Activated gamma-delta T cell (primary cell): Measurements from ENCODE around the gene RSPH1.
A peak's percentile ranks its signal among the peaks of the same experiment; 100 is the strongest.

Experiments used
- DNase-seq: peaks from one replicate; lab custom pipeline; 2025; lab: John Stamatoyannopoulos, UW

RSPH1 gene

GRCh38 chr21:42532466-42533181 lies 36.6 kb upstream of the RSPH1 start:
- DNase-seq: no peak

DNA sequence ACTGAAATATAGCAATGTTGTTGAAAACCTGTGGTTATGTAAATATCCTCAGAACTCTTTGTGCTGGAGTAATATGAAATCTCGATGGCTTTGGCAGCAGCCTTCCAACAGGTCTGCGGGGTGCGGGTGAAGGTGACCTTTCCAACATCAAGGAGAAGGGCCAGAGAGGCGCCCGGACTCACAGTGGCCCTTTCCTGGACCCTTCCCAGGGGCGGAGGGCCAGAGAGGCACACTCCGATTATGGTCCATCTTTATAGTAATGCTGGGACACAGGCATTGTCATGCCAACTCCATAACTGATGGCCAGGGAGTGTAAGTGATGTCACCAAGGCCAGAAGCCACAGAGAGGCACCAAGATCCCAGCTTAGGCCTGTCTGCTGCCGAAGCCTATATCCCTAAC lies 35.7 kb upstream of the RSPH1 start:
- no peak for DNase-seq

DNA sequence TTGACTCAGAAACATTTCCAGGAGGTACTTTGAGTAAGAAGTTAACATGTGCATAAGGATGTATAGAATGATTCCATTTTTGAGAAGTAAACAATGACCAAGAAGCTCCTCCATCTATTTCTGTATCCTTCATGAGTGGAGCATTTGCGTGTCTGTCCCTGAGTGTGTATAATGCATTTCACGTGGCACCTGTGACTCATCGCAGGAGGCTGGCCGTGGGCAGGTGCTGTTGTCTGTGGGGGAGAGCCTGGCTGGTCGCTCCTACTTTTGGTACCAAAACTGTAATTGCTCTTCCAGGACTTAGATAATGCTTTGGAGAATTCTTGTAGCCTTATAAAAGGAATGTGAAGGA lies 34.1 kb upstream of the RSPH1 start:
- DNase-seq: no peak

GRCh38 chr21:42527489-42528158 lies 31.6 kb upstream of the RSPH1 start:
- no peak for DNase-seq

DNA sequence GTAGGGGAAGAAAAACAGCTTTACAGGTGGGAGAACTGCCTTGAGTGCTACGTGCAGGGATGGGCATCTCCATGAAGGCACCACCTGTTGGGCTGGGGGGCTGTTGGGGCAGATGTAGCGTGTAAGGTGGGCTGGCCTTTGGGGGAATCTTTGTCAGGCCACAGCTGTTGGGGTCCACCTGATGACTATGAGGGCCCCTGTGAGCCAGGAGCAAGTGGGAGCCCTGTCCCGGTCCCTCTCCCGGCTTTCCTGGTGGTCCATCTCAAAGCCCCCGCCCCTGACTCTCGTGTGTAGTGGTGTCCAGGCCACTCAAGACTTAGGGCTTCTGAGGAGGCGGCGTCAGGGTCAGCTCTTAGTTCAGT lies 31.1 kb upstream of the RSPH1 start:
- no peak for DNase-seq

- DNase-seq: no peak
Observed at GRCh38 chr21:42526379-42526727, 30.3 kb upstream of the RSPH1 start.

DNA sequence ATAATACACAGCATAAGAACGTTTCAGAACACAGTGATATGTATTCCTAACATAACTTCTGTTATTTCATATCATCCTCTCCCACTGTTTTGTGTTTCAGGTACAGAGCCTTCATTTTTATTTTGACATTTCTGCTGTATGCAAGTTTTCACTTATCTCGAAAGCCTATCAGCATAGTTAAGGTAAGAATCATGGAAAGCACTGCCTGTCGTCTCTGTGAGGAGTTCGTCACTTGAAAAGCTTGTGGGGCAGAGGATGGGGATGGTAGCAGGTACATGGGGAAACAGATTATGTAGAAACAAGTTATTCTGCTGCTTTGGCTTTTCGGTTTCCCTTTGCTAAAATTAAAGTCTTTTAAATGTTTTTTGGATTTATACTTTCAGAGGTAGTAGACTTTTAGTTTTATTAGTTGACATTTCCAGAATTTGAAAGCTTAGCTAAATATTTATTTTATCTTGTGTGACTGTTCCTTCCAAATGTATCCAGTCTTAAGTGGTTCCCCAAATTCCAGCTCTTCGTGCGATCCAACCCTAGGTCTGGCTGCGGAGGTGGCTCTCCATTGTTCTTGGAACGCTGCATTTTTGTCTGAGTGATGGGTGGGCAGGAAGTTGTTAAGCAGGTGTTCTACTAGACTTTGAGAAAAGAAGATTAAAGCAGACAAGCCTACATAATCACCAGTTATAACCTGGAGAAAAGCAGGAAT lies 29.8 kb upstream of the RSPH1 start:
- no peak for DNase-seq

GRCh38 chr21:42525029-42525581 lies 29.1 kb upstream of the RSPH1 start:
- no peak for DNase-seq

GRCh38 chr21:42524341-42525028 lies 28.5 kb upstream of the RSPH1 start:
- DNase-seq: peak; percentile 17

- DNase-seq: no peak
Observed at GRCh38 chr21:42523941-42524340, 27.9 kb upstream of the RSPH1 start.

DNA sequence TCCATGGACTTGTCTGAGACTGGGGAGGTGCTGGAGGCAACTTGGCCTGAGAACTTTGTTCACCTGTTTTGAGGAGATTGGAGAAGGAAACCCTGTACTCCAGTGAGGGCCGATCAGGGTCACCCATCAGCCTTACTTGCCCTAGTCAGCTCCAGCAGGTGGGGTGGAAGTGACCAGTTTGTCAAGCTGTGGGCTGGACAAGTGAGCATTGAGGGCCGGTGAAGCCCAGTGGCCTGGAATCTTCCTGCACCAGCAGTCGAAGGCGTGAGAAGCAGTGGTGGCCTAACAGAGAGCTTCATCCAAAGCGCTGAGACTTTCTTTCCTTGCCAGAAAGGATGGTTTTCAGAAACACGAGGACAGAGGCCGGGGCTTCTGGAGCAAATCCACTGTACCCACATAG lies 27.2 kb upstream of the RSPH1 start:
- no peak for DNase-seq

GRCh38 chr21:42522771-42523170 lies 26.7 kb upstream of the RSPH1 start:
- DNase-seq: no peak

DNA sequence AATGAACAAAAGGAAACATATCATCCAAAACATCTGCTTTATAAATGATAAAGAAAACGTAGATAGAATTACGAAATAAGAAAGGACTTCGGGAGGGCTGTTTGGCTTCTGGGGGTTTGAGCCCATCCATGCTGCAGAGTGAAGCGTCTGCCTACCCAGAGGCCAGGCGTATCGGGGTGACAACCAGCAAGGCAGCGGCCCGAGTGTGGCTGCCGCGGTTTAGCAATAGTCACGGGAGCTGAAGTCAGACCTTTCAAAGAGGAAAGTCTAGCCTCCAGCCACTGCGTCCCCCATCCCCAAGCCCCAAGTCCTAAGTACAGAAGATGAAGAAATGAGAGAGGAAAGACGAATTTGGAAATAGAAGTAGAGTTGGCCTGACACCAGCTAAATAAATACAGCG lies 26.2 kb upstream of the RSPH1 start:
- no peak for DNase-seq

- no peak for DNase-seq
Observed at GRCh38 chr21:42521805-42522204, 25.8 kb upstream of the RSPH1 start.

GRCh38 chr21:42521384-42521783 lies 25.4 kb upstream of the RSPH1 start:
- no peak for DNase-seq

GRCh38 chr21:42520628-42521253 lies 24.7 kb upstream of the RSPH1 start:
- DNase-seq: no peak

GRCh38 chr21:42518626-42519025 lies 22.6 kb upstream of the RSPH1 start:
- DNase-seq: no peak

DNA sequence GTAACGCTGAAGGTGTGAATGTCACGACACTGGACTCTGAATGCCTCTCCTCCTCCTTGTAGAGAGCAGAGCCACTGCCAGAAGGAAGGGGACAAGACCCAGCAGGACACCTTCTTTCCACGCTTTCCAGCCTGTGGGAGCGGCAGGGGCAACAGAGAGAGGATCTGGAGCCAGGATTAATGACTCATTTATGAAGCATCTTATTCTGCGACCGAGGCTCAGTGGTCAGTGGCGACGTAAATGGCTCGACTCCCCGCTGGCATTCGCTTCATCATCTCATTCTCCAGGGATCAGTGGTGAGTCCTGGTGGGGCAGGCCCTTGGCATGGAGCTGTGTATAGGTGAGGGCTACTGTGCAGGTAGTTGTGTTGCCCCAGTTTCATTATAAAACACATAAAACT lies 22.2 kb upstream of the RSPH1 start:
- no peak for DNase-seq

GRCh38 chr21:42515708-42516502 lies 19.9 kb upstream of the RSPH1 start:
- DNase-seq: no peak

- no peak for DNase-seq
Observed at GRCh38 chr21:42514883-42515228, 18.8 kb upstream of the RSPH1 start.
